HEK293T (cell line): Measurements from ENCODE around the gene ZNF862.

Experiments used
- CTBP1 ChIP-seq: fragments of 450-650 bp; IDR thresholded peaks from 2 replicates; pipeline ENCODE4 v1.6.1; 2016; ENCODE audit warnings: borderline replicate concordance
- ELF4 ChIP-seq: fragments of 450-650 bp; IDR thresholded peaks from 2 replicates; pipeline ENCODE4 v1.6.1; 2017; ENCODE audit warnings: antibody characterized with exemption
- FOXA1 ChIP-seq: fragments of 450-650 bp; IDR thresholded peaks from 2 replicates; pipeline ENCODE4 v1.6.1; 2016; ENCODE audit warnings: mild to moderate bottlenecking
- HDGF ChIP-seq: fragments of 450-650 bp; IDR thresholded peaks from 2 replicates; pipeline ENCODE4 v1.6.1; 2017; ENCODE audit warnings: antibody characterized with exemption, borderline replicate concordance
- PKNOX1 ChIP-seq: fragments of 450-650 bp; IDR thresholded peaks from 2 replicates; pipeline ENCODE4 v1.6.1; 2016
- SUZ12 ChIP-seq: fragments of 450-650 bp; IDR thresholded peaks from 2 replicates; pipeline ENCODE4 v1.6.1; 2016; ENCODE audit warnings: mild to moderate bottlenecking

- TF ChIP-seq FOXA1 = no peak
- TF ChIP-seq ELF4 = no peak
- TF ChIP-seq PKNOX1 = no peak
- no peak for TF ChIP-seq SUZ12
- TF ChIP-seq CTBP1 = no peak
- no peak for TF ChIP-seq HDGF
These were observed 23.7 kb upstream of the ZNF862 start for GRCh38 chr7:149814494-149814893.
